ENCODE results near the gene SFXN1.

Gene SFXN1

GRCh38 chr5:175466700-175467318 is 11.6 kb upstream of the SFXN1 start:
- no peak for DNase-seq

- DNase-seq, result no peak
Observed at GRCh38 chr5:175467983-175468690, 10.2 kb upstream of the SFXN1 start.

DNA sequence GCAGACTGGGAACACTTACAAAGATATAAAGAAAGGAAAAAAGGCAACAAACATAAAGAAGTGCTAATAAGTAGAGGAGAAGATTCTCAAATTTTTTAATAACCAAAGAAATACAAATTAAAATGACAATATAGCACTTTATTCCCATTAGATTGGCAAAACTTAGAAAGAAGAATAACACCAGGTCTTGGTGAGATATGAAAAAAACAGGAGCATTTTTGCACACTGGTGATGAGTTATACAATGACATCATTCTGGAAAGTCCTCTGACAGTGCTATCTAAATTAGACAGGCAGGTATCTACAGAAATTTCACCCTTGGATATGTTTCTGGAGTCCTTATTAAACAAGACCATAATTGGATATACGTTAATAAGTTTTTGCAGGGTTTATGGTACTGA is 9.5 kb upstream of the SFXN1 start:
- no peak for DNase-seq

DNA sequence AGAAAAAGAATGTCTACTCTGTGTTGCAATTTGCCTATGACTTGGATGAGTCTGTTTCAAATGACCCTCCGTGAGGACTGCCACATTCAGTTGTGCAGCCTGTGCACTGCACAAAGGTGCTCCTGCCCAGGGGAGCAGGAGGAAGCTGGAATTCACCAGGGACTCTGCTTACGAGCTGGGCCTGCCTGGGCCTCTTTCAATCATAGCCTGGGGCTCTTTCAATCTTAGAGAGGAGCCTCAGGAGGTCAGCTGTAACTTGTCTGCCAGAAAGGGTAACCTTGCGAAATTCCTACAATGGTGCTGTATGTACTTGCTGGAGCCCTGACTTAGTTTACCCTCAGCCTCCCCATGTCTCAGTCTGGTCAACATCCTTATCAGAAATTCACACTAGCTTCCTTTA is 8.4 kb upstream of the SFXN1 start:
- DNase-seq, result no peak

- no peak for DNase-seq
Observed at GRCh38 chr5:175470781-175471180, 7.6 kb upstream of the SFXN1 start.

GRCh38 chr5:175471196-175471595 is 7.2 kb upstream of the SFXN1 start:
- DNase-seq, result no peak

GRCh38 chr5:175471628-175472027 is 6.7 kb upstream of the SFXN1 start:
- DNase-seq, result no peak

- DNase-seq, result no peak
Observed at GRCh38 chr5:175472378-175472777, 6.0 kb upstream of the SFXN1 start.

GRCh38 chr5:175475248-175475647 is 3.1 kb upstream of the SFXN1 start:
- no peak for DNase-seq

DNA sequence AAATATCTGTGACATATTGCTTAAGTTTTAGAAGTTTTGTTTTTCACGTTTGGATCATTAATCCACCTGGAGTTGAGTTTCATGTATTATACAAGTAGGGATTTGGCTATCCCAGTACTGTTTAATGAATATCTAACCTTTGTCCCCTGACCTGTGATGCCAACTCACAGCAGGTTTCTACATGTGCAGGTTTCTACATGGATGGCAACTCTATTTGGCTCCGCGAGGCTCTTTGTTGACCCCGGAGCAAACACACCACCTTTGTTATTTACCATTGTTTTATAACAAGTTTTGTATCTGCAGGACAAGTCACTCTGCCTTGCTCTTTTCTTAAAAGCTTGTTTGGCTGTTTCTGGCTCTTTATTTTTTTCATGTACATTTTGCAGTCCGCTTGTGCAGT is 920 bp upstream of the SFXN1 start:
- DNase-seq, result no peak

- DNase-seq, result no peak
Observed at GRCh38 chr5:175478008-175478383, 364 bp upstream of the SFXN1 start.

- no peak for DNase-seq
Observed at GRCh38 chr5:175479125-175479881, 943 bp downstream of the SFXN1 start.

DNA sequence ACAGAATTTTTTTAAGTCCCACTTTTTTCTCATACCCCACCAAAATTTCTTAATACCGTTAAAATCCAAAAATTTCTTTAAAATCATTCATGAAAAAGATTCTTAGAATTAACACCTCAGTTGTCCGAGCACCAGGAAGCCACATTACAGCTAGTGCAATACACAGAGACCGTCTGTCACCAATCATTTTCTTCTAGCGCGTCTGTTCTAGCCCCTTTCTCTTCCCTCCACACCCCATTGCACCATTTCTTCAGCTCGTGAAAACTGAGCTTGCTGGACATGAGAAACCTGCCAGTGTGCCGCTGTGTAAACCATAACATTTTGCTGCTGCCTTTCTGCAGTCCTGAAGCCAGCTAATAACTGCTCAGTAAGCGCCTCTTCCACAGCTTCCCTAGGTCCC is 5.0 kb downstream of the SFXN1 start:
- no peak for DNase-seq

DNA sequence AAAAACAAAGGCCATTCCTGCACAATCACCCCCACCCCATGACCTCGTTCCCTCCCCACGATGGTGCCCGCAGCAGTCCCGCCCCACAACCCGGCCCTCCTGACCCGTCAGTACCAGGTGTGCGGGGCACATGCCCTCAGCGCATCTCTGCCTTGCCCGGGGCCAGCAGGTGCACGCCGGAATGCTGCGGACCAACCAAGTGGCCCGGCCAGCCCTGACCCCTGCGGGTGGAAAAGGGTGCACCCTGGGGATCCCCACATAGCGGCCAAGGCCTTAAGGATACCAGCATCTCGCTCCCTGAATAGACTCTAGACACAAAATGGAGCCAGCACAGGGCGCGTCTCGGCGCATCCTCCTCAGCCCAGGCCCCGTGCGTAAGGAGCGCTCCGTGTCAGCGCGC is 6.0 kb downstream of the SFXN1 start:
- DNase-seq, result no peak

DNA sequence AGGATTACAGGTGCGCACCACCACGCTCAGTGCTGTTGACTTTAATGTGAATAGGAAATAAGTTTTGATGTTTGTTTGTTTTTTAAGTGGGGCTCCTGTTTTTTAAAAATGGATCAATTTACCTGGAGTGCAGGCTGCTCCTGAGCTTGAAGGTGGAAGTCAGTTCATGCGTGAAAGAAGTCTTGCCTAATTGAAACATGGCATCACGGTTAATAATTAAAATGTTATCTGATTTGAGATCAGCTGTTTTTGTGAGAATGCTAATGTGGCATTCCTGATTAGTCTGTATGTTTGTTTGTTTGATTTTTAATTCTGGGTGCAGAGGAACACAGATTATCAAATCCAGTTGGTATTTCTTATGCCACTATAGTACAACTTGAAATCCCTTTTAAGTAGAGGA is 6.5 kb downstream of the SFXN1 start:
- no peak for DNase-seq

DNA sequence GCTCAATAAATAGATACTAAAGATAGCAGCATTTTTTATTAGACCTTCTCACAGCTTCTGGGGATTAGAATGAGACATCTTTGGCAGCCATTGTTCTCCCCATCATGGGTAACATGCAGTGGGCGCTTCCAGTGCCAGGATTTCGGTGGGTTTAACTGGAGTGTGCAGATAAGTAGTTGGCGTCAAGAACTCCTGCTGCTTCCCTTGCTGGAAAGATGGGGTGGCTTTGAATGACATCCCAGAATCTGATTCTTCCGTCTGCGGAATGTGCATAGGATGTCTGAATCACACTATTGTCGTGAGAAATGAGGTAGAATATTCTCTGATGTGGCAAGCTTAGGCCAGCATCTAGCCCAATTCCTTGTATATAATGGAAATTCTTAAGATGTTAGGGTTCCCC is 7.3 kb downstream of the SFXN1 start:
- DNase-seq, result no peak

- DNase-seq, result no peak
Observed at GRCh38 chr5:175487514-175488222, 9.3 kb downstream of the SFXN1 start.

- DNase-seq, result no peak
Observed at GRCh38 chr5:175489693-175490443, 11.5 kb downstream of the SFXN1 start.

DNA sequence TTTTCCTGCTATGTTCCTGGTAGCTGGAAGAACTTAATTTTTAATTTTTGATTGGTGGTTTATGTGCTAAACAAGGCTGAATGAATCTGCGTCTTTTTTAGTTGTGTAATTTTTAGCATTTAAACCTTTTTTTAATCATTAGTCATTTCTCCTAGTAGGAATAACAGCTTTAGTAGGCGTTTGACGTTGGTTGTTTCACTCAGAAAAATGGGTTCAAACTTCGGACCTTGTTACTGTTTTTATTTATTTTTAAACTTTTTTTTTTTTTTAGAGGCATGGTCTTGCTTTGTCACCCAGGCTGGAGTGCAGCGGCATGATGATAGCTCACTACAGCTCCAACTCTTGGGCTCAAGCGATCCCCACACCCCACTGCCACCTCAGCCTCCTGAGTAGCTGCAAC is 12.9 kb downstream of the SFXN1 start:
- DNase-seq, result no peak

GRCh38 chr5:175493260-175493659 is 14.9 kb downstream of the SFXN1 start:
- DNase-seq, result no peak

DNA sequence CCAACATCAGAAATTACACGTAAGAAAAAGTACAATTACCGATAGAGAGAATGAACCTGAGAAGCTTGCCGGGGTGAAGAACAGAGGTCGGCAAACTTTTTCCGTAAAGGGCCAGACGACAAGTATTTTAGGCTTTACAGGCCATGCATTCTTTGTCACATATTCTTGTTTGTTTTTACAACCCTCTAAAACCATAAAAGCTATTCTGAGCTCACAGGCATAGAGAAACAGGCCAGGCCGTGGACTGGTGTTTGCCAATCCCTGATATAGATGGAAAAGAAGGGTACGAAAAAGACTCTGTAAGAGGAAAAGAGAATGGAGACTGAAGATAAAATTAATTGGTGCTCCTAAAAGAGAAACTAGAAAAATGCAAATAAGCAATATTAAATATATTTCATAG is 15.4 kb downstream of the SFXN1 start:
- DNase-seq, result no peak

DNA sequence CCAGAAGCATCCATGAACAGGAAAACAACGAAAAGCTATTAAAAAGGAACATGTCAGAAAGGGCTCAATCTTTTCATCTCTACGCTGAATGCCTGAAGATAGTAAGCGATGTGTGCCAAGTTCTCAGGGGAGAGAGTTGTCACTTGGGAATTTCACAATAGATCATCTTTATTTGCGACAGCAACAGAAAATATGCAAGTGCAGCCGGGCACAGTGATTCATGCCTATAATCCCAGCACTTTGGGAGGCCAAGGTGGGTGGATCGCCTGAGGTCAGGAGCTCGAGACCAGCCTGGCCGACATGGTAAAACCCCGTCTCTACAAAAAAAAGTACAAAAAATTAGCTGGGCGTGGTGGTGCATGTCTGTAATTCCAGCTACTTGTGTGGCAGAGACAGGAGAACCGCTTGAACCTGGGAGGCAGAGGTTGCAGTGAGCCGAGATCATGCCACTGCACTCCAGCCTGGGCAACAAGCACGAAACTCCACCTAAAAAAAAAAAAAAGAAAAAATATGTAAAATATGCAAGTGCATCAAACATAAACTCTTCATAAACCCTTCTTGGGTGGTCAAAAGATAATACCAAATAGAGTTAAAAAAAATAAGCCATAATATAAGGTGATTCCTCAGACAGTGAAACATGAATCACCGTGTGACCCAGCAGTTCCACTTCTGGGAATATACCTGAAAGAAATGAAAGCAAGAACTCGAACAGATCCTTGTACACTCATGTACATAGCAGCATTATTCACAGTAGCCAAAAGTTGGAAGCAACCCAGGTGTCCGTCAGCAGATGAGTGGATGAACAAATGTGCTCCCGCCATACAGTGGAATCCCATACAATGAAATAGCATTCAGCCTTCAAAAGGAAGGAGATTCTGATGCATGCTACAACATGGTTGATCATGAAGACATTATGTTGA is 16.2 kb downstream of the SFXN1 start:
- no peak for DNase-seq

Measured in CD4-positive, alpha-beta T cell treated with Interleukin-21 for 1 hour (primary cell).